C4-2B (cell line): ENCODE measurements around the gene PCDHGA2.

Experiments used
- ZFX ChIP-seq: fragments of 450-650 bp; IDR thresholded peaks from 2 replicates; pipeline ENCODE4 v1.6.1; 2017
- TF ChIP-seq, protein P1 (sequence below): fragments of 450-650 bp; conservative IDR thresholded peaks from 2 replicates; pipeline ENCODE4 v1.5.1; 2017; ENCODE audit warnings: mild to moderate bottlenecking

DNA sequence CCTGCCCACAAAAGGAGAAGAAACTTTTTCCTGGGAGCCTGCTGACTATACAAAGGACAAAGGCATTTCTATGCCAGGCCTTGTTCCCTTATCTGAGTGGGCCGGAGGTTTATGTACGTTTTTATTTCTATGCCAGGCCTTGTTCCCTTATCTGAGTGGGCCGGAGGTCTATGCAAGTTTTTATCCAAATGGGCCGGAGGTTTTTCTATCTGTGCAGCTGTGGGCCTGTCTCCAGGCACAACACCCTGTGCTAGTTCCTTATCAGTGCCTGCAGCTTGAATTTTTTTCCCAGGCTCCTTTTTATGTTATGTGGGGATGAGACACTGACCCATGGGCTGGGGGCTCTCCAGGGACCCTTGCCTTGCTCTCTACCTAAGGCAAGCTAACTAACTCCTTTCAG is 40.2 kb upstream of the PCDHGA2 start:
- TF ChIP-seq, protein P1, sequence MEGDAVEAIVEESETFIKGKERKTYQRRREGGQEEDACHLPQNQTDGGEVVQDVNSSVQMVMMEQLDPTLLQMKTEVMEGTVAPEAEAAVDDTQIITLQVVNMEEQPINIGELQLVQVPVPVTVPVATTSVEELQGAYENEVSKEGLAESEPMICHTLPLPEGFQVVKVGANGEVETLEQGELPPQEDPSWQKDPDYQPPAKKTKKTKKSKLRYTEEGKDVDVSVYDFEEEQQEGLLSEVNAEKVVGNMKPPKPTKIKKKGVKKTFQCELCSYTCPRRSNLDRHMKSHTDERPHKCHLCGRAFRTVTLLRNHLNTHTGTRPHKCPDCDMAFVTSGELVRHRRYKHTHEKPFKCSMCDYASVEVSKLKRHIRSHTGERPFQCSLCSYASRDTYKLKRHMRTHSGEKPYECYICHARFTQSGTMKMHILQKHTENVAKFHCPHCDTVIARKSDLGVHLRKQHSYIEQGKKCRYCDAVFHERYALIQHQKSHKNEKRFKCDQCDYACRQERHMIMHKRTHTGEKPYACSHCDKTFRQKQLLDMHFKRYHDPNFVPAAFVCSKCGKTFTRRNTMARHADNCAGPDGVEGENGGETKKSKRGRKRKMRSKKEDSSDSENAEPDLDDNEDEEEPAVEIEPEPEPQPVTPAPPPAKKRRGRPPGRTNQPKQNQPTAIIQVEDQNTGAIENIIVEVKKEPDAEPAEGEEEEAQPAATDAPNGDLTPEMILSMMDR: no peak
- TF ChIP-seq ZFX: no peak
